Left ventricle myocardium inferior (tissue), 1 donor: Measurements from ENCODE around the gene B3GALT4. TPM values are rescaled to one million over a fixed set of nuclear protein-coding genes. Genes with fewer than 3 reads are reported as not detected.

Source experiments
- DNase-seq: peaks from one replicate; pipeline ENCODE4 v3.0.0-alpha.2; 2020
- H3K27ac ChIP-seq: fragments of 200-600 bp; replicated peaks from 2 replicates; pipeline ENCODE4 v1.8.0; 2021
- H3K27me3 ChIP-seq: fragments of 200-600 bp; 2 replicates; pipeline ENCODE4 v1.8.0; 2021; ENCODE audit warnings: low read depth
- H3K36me3 ChIP-seq: fragments of 200-600 bp; 2 replicates; pipeline ENCODE4 v1.8.0; 2021
- H3K4me1 ChIP-seq: fragments of 200-600 bp; 2 replicates; pipeline ENCODE4 v1.8.0; 2021
- H3K4me3 ChIP-seq: fragments of 200-600 bp; 2 replicates; pipeline ENCODE4 v1.8.0; 2021; ENCODE audit warnings: mild to moderate bottlenecking, moderate library complexity
- H3K9me3 ChIP-seq: fragments of 200-600 bp; replicated peaks from 2 replicates; pipeline ENCODE4 v1.8.0; 2021
- intact Hi-C: fragments of 100-400 bp; cut with micrococcal nuclease; formaldehyde crosslinking; loops from one replicate; pipeline ENCODE4 v1.11.0; 2022
- total RNA-seq: library from RNA; stranded (reverse); fragmentation: NEBNext Ultra II Directional; extraction: Animal tissue kit (Norgen Biotek cat#: 25700); gene quantifications from one replicate; pipeline ENCODE4 v1.2.1, GENCODE V29; 2021
- TF ChIP-seq, protein P1 (sequence below): fragments of 200-600 bp; IDR thresholded peaks from 2 replicates; pipeline ENCODE4 v1.8.0; 2021; ENCODE audit warnings: antibody characterized with exemption, mild to moderate bottlenecking, borderline replicate concordance
- donor health status: DM: no; HTN: yes; CAD: no; lungs with severe emphysema.

Gene B3GALT4
- total RNA-seq, 1 donor from 2014 or later = 7.5 TPM

- TF ChIP-seq, protein P1, sequence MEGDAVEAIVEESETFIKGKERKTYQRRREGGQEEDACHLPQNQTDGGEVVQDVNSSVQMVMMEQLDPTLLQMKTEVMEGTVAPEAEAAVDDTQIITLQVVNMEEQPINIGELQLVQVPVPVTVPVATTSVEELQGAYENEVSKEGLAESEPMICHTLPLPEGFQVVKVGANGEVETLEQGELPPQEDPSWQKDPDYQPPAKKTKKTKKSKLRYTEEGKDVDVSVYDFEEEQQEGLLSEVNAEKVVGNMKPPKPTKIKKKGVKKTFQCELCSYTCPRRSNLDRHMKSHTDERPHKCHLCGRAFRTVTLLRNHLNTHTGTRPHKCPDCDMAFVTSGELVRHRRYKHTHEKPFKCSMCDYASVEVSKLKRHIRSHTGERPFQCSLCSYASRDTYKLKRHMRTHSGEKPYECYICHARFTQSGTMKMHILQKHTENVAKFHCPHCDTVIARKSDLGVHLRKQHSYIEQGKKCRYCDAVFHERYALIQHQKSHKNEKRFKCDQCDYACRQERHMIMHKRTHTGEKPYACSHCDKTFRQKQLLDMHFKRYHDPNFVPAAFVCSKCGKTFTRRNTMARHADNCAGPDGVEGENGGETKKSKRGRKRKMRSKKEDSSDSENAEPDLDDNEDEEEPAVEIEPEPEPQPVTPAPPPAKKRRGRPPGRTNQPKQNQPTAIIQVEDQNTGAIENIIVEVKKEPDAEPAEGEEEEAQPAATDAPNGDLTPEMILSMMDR = no peak
- Histone ChIP-seq H3K27me3 (peaks cover 63% of the 10 kb centered on the region), H3K9me3 (no peaks in the 10 kb centered on the region), H3K4me1 (no peaks in the 10 kb centered on the region), H3K36me3 (no peaks in the 10 kb centered on the region), H3K4me3 (no peak overlapping the region), H3K27ac (no peak overlapping the region)
- DNase-seq = no peak
- intact Hi-C loops = no loop called here
These were observed 35.0 kb upstream of the B3GALT4 start for GRCh38 chr6:33241968-33242367.

GRCh38 chr6:33243476-33243875 lies 33.4 kb upstream of the B3GALT4 start:
- Histone ChIP-seq H3K4me3 (no peak overlapping the region), H3K27me3 (peaks cover 51% of the 10 kb centered on the region), H3K4me1 (peaks cover 8% of the 10 kb centered on the region), H3K9me3 (no peaks in the 10 kb centered on the region), H3K36me3 (no peaks in the 10 kb centered on the region), H3K27ac (no peak overlapping the region)
- TF ChIP-seq, protein P1 = no peak
- intact Hi-C loops = no loop called here
- DNase-seq = no peak

- peak; percentile 89 for DNase-seq
- Histone ChIP-seq H3K4me1 (peaks cover 30% of the 10 kb centered on the region), H3K27ac (peak overlapping the region; percentile 96), H3K27me3 (peaks cover 13% of the 10 kb centered on the region), H3K9me3 (no peaks in the 10 kb centered on the region), H3K4me3 (peak overlapping the region; percentile 72), H3K36me3 (peaks cover 15% of the 10 kb centered on the region)
- TF ChIP-seq, protein P1 = peak; percentile 99
- intact Hi-C loops = loop anchor here (5.0 kb wide), 2 partner anchors 86 to 126 kb away; no protein-coding TSS in a partner anchor
These were observed 28.8 kb upstream of the B3GALT4 start for GRCh38 chr6:33247977-33248642.

- Histone ChIP-seq H3K36me3 (peaks cover 17% of the 10 kb centered on the region), H3K4me3 (peak overlapping the region; percentile 72), H3K27ac (peak overlapping the region; percentile 96), H3K9me3 (no peaks in the 10 kb centered on the region), H3K4me1 (peaks cover 30% of the 10 kb centered on the region), H3K27me3 (peaks cover 13% of the 10 kb centered on the region)
- TF ChIP-seq, protein P1 = peak; percentile 20
- peak; percentile 18 for DNase-seq
- intact Hi-C loops = loop anchor here (5.0 kb wide), 2 partner anchors 86 to 126 kb away; no protein-coding TSS in a partner anchor
These were observed 28.3 kb upstream of the B3GALT4 start for GRCh38 chr6:33248643-33248931.

- Histone ChIP-seq H3K27ac (peak overlapping the region; percentile 96), H3K36me3 (peaks cover 22% of the 10 kb centered on the region), H3K4me1 (peaks cover 30% of the 10 kb centered on the region), H3K27me3 (peaks cover 13% of the 10 kb centered on the region), H3K9me3 (no peaks in the 10 kb centered on the region), H3K4me3 (peak overlapping the region; percentile 72)
- peak; percentile 97 for DNase-seq
- TF ChIP-seq, protein P1 = peak; percentile 35
- intact Hi-C loops = loop anchor here (5.0 kb wide), 2 partner anchors 87 to 127 kb away; no protein-coding TSS in a partner anchor
These were observed 27.8 kb upstream of the B3GALT4 start for GRCh38 chr6:33248932-33249731.
